ENCODE results near the gene CCDC88B. TPM values are rescaled to one million over a fixed set of nuclear protein-coding genes. Genes with fewer than 3 reads are reported as not detected.
A peak's percentile ranks its signal among the peaks of the same experiment; 100 is the strongest.

The CCDC88B gene
- total and polyA plus RNA-seq, 7 donors = 2.6 to 157 (median 8.6) TPM

DNA sequence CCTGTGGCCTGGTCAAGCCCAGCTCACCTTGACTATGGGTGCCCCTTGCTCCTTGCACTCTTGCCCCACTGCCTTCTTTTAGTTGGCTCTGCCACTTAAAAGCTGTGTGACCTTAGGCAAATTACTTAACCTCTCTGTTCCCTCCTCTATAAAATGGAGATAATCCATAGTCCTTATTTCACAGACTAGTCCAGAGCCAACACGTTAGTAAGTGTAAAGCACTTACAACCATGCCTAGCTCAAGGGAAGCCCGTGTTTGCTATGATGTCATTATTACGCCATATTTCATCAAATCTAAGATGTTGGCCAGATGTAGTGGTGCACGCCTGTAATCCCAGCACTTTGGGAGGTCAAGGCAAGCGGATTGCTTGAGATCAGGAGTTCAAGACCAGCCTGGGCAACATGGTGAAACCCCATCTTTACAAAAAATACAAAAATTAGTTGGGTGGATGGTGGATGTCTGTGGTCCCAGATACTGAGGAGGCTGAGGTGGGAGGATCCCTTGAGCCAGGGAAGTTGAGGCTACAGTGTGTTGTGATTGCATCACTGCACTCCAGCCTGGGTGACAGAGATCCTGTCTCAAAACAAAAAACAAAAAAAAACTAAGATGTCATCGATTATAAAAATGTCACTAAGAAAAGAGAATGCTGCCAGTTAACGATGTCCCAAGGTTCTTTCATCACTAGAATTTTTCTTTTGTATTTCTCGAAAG, 2.3 kb upstream of the CCDC88B start:
- WGBS, 2 donors = 76 to 84% methylated on average over 8 of the region's 8 CpGs

GRCh38 chr11:64338716-64339115, 1.3 kb upstream of the CCDC88B start:
- WGBS, 2 donors = 63 to 82% methylated on average over 8 of the region's 8 CpGs
- peaks cover 0 to 24% (median 12%) of the 10 kb centered on the region in 4 donors for H3K4me1 ChIP-seq
- no peaks in the 10 kb centered on the region for H3K9me3 ChIP-seq
- H3K27ac ChIP-seq = no peak overlapping the region
- no peak overlapping the region for H3K4me3 ChIP-seq
- intact Hi-C loops (cut with DNase I) = no loop called here
- no peak for DNase-seq
- H3K36me3 ChIP-seq = no peaks in the 10 kb centered on the region
- no peaks in the 10 kb centered on the region for H3K27me3 ChIP-seq
- TF ChIP-seq, protein P1, sequence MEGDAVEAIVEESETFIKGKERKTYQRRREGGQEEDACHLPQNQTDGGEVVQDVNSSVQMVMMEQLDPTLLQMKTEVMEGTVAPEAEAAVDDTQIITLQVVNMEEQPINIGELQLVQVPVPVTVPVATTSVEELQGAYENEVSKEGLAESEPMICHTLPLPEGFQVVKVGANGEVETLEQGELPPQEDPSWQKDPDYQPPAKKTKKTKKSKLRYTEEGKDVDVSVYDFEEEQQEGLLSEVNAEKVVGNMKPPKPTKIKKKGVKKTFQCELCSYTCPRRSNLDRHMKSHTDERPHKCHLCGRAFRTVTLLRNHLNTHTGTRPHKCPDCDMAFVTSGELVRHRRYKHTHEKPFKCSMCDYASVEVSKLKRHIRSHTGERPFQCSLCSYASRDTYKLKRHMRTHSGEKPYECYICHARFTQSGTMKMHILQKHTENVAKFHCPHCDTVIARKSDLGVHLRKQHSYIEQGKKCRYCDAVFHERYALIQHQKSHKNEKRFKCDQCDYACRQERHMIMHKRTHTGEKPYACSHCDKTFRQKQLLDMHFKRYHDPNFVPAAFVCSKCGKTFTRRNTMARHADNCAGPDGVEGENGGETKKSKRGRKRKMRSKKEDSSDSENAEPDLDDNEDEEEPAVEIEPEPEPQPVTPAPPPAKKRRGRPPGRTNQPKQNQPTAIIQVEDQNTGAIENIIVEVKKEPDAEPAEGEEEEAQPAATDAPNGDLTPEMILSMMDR (IDR thresholded peaks at IDR 0.05) = no peak
- no peak for TF ChIP-seq EP300 (IDR thresholded peaks at IDR 0.05)
- no peak for TF ChIP-seq POLR2AphosphoS5 (IDR thresholded peaks at IDR 0.05)
- no peak for TF ChIP-seq POLR2A (IDR thresholded peaks at IDR 0.05)

More for the DNA sequence above, 2.3 kb upstream of the CCDC88B start:
- DNase-seq = no peak
- intact Hi-C loops (cut with DNase I) = no loop called here
- Histone ChIP-seq H3K27me3 (no peaks in the 10 kb centered on the region), H3K36me3 (no peaks in the 10 kb centered on the region), H3K4me1 (peaks cover 0 to 18% (median 8%) of the 10 kb centered on the region in 4 donors), H3K9me3 (no peaks in the 10 kb centered on the region), H3K4me3 (no peak overlapping the region), H3K27ac (no peak overlapping the region)
- TF ChIP-seq POLR2AphosphoS5 (IDR thresholded peaks at IDR 0.05) (no peak), POLR2A (IDR thresholded peaks at IDR 0.05) (no peak), EP300 (IDR thresholded peaks at IDR 0.05) (no peak)
- TF ChIP-seq, protein P1 (IDR thresholded peaks at IDR 0.05) = no peak

- Histone ChIP-seq H3K27ac (no peak overlapping the region), H3K4me3 (no peak overlapping the region)
- 60 to 62% methylated on average over 4 of the region's 4 CpGs for WGBS, 2 donors
Measured at GRCh38 chr11:64339286-64339685, 718 bp upstream of the CCDC88B start.

GRCh38 chr11:64340671-64341335, 799 bp downstream of the CCDC88B start:
- H3K4me3 ChIP-seq = peak overlapping the region in 2 of 4 donors; percentile 8 to 36
- no peaks in the 10 kb centered on the region for H3K27me3 ChIP-seq
- no peaks in the 10 kb centered on the region for H3K9me3 ChIP-seq
- H3K36me3 ChIP-seq = no peaks in the 10 kb centered on the region
- peaks cover 0 to 24% (median 12%) of the 10 kb centered on the region in 4 donors for H3K4me1 ChIP-seq
- DNase-seq = no peak
- TF ChIP-seq POLR2AphosphoS5 (IDR thresholded peaks at IDR 0.05) (no peak), EP300 (IDR thresholded peaks at IDR 0.05) (no peak), POLR2A (IDR thresholded peaks at IDR 0.05) (no peak)
- TF ChIP-seq, protein P1 (IDR thresholded peaks at IDR 0.05) = no peak
- intact Hi-C loops (cut with DNase I) = no loop called here
- WGBS, 2 donors = 32 to 73% methylated on average over 33 of the region's 33 CpGs
- H3K27ac ChIP-seq = no peak overlapping the region

More at GRCh38 chr11:64339286-64339685, 718 bp upstream of the CCDC88B start:
- no peak for DNase-seq
- intact Hi-C loops (cut with DNase I) = no loop called here
- Histone ChIP-seq H3K9me3 (no peaks in the 10 kb centered on the region), H3K27me3 (no peaks in the 10 kb centered on the region), H3K36me3 (no peaks in the 10 kb centered on the region), H3K4me1 (peaks cover 0 to 24% (median 12%) of the 10 kb centered on the region in 4 donors)
- TF ChIP-seq EP300 (IDR thresholded peaks at IDR 0.05) = no peak
- TF ChIP-seq, protein P1 (IDR thresholded peaks at IDR 0.05) = no peak
- TF ChIP-seq POLR2AphosphoS5 (IDR thresholded peaks at IDR 0.05) = no peak
- TF ChIP-seq POLR2A (IDR thresholded peaks at IDR 0.05) = no peak
